Suppressor macrophage (primary cell): Measurements from ENCODE around the gene HGS.

Source experiments
- DNase-seq, 4 experiments: peaks; one replicate each; pipeline ENCODE4 v3.0.0-alpha.2; 2020 to 2022

HGS gene

GRCh38 chr17:81703747-81704654 lies 20.2 kb downstream of the HGS start:
- DNase-seq = peak; percentile 9 to 45 (median 26)

GRCh38 chr17:81705518-81706231 lies 21.9 kb downstream of the HGS start:
- DNase-seq = no peak

- no peak for DNase-seq
Observed at GRCh38 chr17:81706232-81706611, 22.4 kb downstream of the HGS start.

GRCh38 chr17:81706757-81707624 lies 23.2 kb downstream of the HGS start:
- DNase-seq = no peak

- no peak for DNase-seq
Observed at GRCh38 chr17:81707725-81708646, 24.2 kb downstream of the HGS start.

GRCh38 chr17:81708739-81709185 lies 25.0 kb downstream of the HGS start:
- DNase-seq = no peak

- peak; percentile 37 to 67 (median 58) for DNase-seq
Observed at GRCh38 chr17:81710514-81711308, 26.9 kb downstream of the HGS start.

GRCh38 chr17:81711814-81712467 lies 28.1 kb downstream of the HGS start, which contains the start of gene SLC25A10:
SLC25A10 (plus strand) TSS chr17:81712284; CDS start chr17:81712427, 143 bp downstream.
- peak; percentile 84 to 95 (median 91) for DNase-seq

- peak; percentile 20 to 65 (median 38) for DNase-seq
Observed at GRCh38 chr17:81712468-81713003, 28.7 kb downstream of the HGS start.

GRCh38 chr17:81713004-81713555 lies 29.3 kb downstream of the HGS start:
- DNase-seq = no peak

GRCh38 chr17:81713556-81714411 lies 30.0 kb downstream of the HGS start:
- no peak for DNase-seq

- DNase-seq = no peak
Observed at GRCh38 chr17:81714412-81715106, 30.7 kb downstream of the HGS start.

GRCh38 chr17:81715107-81715871 lies 31.5 kb downstream of the HGS start:
- no peak for DNase-seq

GRCh38 chr17:81715872-81716673 lies 32.3 kb downstream of the HGS start:
- no peak for DNase-seq

- no peak for DNase-seq
Observed at GRCh38 chr17:81716674-81716996, 32.8 kb downstream of the HGS start.
